ENCODE measurements around the gene HDAC1.
"Not testable (repeated sequence)": the region's sequence is repeated elsewhere in the genome, so short reads cannot be mapped to it uniquely, and the experiment has no call there.

Gene HDAC1

DNA sequence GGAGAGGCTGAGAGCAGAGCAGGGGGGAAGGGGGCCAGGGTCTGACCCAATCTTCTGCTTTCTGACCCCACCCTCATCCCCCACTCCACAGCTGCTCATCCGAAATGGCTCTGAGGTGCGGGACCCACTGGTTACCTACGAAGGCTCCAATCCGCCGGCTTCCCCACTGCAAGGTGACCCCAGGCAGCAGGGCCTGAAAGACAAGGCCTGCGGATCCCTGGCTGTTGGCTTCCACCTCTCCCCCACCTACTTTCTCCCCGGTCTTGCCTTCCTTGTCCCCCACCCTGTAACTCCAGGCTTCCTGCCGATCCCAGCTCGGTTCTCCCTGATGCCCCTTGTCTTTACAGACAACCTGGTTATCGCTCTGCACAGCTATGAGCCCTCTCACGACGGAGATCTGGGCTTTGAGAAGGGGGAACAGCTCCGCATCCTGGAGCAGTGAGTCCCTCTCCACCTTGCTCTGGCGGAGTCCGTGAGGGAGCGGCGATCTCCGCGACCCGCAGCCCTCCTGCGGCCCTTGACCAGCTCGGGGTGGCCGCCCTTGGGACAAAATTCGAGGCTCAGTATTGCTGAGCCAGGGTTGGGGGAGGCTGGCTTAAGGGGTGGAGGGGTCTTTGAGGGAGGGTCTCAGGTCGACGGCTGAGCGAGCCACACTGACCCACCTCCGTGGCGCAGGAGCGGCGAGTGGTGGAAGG lies 17.1 kb upstream of the HDAC1 start:
- DNase-seq = no peak

DNA sequence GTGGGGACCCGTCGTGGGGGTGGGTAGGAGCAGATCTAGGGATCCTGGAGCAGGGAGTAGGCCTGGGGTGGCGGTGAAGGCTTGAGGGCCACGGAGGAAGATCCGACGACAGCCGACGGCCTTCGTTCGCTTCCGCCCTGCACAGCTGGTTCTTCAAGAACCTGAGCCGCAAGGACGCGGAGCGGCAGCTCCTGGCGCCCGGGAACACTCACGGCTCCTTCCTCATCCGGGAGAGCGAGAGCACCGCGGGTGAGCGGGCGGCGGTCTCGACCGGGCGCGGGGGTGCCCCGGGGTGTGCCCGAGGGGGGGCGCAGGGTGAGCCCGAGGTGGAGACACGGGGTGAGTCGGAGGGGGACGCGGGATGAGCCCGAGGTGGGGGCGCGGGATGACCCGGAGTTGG lies 16.5 kb upstream of the HDAC1 start:
- no peak for DNase-seq

DNA sequence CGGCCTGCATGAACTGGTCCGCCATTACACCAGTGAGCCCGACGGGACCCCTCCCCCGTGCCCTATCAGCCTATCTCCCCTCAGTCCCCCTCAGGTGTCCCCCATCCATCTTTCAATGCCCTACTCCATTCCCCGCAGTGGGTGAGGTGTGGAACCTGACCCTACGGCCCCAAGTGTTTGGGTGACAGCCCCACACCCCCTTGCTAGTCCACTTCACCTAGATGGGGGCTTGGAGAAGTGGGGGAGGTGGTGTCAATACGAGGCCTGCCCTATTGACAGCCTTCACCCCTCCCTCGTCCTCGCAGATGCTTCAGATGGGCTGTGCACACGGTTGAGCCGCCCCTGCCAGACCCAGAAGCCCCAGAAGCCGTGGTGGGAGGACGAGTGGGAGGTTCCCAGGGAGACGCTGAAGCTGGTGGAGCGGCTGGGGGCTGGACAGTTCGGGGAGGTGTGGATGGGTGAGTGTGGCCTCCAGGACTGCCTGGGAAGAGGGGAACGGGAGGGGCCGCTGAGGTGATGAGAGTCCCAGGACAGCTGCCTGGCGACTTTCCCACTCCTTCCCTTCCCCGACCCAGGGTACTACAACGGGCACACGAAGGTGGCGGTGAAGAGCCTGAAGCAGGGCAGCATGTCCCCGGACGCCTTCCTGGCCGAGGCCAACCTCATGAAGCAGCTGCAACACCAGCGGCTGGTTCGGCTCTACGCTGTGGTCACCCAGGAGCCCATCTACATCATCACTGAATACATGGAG lies 15.7 kb upstream of the HDAC1 start:
- DNase-seq = no peak

DNA sequence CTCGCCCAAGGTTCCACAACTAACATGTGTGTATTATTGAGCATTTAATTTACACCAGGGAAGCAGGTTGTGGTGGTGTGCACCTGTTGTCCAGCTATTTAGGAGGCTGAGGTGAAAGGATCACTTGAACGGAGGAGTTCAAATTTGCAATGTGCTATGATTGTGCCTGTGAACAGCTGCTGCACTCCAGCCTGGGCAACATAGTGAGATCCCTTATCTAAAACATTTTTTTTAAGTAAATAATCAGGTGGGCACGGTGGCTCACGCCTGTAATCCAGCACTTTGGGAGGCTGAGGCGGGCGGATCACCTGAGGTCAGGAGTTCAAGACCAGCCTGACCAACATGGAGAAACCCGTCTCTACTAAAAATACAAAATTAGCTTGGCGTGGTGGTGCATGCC lies 7.1 kb upstream of the HDAC1 start:
- not testable (repeated sequence) for DNase-seq

DNA sequence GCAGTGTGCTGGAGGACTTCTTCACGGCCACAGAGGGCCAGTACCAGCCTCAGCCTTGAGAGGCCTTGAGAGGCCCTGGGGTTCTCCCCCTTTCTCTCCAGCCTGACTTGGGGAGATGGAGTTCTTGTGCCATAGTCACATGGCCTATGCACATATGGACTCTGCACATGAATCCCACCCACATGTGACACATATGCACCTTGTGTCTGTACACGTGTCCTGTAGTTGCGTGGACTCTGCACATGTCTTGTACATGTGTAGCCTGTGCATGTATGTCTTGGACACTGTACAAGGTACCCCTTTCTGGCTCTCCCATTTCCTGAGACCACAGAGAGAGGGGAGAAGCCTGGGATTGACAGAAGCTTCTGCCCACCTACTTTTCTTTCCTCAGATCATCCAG lies 6.2 kb upstream of the HDAC1 start:
- DNase-seq = no peak

DNA sequence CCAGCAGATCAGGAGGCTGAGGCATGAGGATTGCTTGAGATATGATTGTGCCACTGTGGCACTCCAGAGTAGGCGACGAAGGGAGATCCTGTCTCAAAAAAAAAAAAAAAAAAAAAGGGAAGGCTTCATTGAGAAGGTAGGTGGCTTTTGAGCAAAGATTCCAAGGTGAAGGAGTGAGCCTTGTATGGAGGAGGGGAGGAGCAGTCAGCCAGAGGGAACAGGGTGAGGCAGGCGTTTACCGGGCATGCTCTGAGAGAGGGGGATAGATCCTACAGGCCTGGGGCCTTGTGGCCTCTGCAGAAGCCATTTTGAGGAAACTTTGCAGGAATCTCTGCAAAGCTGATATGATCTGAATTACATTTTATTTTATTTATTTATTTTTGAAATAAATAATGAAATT lies 5.1 kb upstream of the HDAC1 start:
- DNase-seq = no peak

DNA sequence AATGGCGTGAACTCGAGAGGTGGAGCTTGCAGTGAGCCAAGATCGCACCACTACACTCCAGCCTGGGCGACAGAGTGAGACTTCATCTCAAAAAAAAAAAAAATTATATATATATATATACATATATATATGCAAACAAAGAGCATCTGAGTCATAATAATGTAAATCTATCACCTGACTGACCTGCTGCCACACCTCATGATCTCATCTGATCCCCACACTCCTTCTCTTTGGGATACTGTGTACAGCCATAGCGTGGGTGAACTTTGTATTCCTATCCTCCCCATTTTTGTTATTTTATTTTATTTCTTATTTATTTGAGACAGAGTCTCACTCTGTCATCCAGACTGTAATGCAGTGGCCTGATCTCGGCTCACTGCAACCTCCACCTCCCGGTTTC lies 2.6 kb upstream of the HDAC1 start:
- DNase-seq = no peak

DNA sequence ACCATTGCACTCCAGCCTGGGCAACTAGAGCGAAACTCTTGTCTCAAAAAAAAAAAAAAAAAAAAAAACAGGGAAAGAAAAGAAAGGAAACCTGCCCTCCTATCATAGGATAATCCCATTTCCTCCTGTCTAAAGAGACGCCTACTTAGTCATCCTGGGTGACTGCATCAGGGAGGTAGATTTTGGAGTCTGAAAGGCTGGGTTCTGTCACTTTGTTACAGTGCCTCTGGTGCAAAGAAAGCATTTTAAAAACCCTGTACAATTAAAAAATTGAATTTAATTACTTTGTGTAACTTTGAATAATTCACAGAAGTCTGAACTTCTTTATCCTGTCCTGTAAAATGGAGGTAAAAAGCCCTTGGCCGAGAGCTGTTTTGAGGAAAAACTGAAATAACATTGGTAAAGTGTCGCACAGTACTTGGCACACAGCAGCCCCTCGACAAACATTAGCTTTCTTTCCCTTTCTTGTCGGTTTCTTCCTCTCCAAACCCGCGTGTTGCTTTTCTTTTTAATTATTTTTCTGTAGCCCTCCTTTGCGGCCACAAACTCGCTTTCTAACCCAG lies 657 bp upstream of the HDAC1 start:
- DNase-seq = peak; percentile 60

DNA sequence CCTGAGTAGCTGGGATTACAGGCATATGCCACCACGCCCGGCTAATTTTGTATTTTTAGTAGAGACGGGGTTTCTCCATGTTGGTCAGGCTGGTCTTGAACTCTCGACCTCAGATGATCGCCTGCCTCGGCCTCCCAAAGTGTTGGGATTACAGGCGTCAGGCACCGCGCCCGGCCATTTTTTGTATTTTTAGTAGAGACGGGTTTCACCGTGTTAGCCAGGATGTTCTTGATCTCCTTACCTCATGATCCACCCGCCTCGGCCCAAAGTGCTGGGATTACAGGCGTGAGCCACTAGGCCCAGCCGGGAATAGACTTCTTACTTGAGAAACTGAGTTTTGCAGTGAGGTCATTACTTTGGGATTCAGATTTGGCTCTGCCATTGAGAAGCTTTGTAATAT lies 6.3 kb downstream of the HDAC1 start:
- DNase-seq = not testable (repeated sequence)

DNA sequence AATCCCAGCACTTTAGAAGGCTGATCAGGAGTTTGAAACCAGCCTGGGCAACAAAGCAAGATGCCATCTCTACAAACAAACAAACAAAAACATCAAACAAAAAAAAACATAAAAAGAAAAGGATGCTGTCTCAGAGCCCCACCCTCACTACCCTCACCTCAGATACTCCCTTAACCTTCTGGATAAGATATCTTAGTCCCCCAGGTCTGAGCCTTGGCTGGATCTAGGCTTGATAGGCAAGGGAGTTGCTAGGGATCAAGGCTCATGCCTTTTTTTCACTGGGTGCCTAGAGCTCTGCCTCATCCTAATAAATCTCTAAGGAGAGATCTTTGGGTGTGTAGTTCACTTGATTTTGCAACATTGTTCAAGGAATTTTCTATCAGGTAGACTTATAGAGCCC lies 7.4 kb downstream of the HDAC1 start:
- no peak for DNase-seq

DNA sequence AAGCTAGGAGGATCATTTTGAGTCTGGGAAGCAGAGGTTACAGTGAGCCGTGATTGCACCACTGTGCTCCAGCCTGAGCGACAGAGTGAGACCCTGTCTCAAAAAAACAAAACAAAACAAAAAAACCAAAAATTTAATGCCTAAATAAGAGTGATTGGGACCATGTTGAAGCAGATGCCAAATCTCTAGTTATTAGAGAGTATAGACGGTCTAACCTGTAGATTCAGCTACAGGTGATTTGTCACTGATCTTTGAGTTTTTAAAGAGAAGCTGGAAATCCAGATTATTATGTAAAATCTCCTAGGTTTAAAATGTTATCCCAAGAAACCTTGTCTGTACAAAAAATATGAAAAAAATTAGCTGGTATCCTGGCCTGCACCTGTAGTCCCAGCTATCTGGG lies 11.5 kb downstream of the HDAC1 start:
- DNase-seq = no peak

DNA sequence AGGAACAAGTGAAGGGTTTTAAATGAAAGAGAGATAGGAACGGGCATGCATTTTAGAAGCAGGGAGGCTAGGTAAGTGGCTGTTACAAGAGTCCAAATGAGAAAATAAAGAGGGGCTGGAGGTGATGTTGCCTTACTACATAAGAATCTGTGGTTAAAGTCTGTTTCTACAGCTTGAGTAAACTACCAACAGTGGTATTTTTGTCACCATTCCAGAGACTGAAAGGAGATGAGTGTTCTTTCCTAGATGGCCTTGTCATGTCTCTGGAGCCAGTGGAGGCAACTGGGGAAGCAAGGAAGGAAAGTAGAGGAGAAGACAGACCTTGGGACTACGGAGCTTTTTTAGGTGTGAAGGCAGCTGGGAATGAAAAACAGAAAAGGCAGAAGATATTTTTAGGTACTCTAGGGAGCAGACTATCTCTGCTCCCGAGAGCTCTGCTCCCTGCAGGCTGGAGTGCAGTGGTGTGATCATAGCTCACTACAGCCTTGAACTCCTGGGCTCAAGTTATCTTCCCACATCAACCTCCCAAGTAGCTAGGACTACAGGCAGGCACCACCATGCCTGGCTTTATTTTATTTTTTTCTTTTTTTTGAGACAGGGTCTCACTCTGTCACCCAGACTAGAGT lies 12.2 kb downstream of the HDAC1 start:
- no peak for DNase-seq

DNA sequence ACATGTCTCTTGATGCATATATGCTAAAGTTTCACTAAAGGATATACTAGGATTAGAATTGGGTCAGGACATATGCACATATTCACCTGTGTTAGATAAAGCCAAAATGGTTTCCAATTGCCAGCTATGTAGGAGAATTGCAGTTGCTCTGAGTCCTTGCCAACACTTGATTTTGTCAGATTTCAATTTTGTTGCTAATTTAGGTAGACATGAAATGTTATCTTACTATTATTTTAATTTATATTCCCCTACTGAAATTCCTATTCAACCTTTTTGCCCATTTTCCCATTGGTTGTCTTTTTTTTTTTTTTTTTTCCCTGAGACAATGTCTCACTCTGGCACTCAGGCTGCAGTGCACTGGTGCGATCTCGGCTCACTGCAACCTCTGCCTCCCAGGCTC lies 13.4 kb downstream of the HDAC1 start:
- DNase-seq = no peak

DNA sequence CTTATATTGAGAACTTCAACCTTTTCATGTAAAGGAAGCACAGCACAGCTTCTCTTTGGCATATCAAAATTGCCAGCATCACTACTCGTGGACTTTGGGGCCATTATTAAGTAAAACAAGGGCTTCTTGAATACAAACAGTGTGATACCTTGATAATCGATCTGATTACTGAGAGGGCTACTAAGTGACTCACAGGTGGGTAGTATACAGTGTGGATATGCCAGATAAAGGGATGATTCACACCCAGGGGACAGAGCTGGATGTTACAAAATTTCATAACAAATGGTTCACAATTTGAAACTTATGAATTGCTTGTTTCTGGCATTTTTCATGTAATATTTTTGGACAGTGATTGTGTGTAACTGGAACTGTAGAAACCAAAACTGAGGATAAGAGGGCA lies 15.4 kb downstream of the HDAC1 start:
- no peak for DNase-seq

DNA sequence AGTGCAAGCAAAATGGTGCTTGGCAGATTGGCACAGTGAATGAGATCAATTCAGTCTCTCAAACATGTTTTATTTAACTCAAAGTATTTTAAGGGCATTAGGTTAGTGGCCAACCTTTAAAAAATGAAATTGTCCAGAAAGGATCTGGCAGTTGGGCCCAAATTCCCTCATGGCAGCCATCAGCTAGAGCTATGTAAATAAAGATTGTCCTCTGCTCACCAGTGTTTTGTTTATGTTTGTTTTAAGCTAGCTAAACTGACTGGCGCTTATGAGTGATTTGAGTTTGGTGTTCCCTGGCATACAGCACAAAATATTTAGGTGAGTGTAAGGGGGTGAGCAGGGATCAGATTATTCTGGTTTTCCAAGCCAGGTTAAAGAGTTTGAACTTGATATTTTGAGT lies 18.1 kb downstream of the HDAC1 start:
- DNase-seq = no peak

DNA sequence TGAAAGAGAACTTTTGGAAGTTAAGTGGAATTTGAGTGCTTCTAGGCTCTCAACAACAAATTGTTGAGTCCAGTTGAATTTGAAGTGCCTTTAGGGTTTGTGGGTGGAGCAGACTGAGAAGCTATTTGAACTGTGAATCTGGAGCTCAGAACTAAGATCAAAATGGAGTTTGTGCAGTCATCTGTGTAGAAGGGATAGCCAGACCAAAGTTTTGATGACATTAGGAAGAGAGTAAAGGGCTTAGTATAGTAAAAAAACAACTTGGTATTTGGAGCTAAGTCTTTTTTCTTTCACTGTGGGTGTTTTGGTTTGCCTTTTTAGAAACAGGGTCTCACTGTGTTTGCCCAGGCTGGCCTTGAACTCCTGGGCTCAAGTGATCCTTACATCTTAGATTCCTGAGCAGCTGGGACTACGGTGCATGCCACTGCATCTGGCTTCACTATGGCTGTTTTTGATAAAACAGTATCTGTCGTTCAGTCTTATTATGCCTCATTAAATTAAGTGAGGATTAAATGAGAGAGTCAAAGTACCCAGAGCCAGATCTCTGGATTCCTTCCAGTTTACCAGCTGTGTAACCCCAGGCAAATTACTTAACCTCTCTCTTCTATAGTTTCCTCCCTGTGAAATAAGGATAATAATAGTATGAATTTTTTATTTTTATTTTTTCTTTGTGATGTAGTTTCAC lies 20.0 kb downstream of the HDAC1 start:
- DNase-seq = no peak

DNA sequence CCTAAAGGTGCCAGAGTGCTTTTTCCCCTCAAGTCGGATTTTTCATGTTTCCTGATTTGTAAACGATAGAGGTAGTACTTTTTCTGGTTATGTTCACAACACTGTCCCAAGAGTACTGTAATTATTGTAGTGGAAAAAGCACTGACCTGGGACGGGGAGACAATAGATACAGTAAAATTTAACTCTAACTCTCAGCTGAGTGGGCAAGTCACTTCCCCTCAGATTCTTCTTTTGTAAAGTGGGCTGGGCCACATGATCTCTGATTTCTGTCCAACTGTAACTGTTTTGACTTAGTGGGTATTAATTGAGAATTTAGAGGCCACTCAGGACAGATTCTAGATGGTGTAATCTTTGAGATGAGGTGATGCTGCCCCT lies 25.0 kb downstream of the HDAC1 start:
- DNase-seq = no peak

DNA sequence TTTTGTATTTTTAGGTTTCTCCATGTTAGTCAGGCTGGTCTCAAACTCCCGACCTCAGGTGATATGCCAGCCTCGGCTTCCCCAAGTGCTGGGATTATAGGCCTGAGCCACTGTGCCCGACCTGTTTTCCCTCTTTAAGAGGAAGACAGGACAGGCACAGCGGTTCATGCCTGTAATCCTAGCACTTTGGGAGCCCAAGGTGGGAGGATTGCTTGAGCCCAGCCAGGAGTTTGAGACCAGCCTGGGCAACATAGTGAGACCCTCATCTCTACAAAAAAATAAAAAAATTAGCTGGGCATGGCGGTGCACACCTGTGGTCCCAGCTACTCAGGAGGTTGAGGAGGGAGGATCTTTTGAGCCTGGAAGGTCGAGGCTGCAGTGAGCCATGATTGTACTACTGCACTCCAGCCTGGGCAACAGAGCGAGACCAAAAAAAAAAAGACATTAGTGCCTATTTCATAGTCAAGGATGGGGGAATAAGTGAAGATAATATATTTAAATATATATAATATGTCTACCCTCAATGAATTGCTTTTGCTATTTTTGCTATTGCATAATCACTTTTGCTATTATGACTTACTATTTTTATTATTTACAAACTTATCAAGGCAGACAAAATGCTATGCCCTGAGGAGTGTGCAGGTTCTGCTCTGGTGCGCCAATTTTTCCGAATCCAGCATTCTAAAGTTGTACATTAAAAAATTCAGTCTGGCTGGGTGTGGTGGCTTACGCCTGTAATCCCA lies 26.4 kb downstream of the HDAC1 start:
- no peak for DNase-seq

DNA sequence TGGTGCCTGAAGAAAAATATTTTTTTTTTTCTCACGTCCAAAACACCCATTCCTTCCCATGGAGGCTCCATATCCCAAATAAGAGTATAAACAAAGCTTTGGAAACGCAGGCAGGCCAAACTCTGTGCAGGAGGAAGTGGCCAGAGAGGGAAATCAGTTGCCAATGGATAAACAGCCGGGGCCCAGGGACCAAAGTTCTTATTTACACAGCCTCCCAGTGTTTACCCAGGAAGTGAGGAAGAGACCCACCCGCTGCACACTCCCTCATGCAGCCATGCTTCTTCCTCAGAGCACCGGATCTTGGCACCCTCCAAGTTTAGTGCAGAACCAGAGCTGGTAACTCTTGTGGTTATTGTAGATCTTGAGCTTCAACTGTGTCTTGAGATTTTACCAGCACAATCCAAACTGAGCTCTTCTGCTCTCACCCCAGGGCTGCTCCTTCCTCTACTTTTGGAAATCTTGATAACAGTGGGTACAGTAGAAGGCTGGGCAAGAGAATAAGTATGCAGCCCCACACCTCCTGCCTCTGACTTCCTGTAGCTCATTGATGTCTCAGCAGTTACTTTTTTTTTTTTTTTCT lies 29.9 kb downstream of the HDAC1 start:
- no peak for DNase-seq

DNA sequence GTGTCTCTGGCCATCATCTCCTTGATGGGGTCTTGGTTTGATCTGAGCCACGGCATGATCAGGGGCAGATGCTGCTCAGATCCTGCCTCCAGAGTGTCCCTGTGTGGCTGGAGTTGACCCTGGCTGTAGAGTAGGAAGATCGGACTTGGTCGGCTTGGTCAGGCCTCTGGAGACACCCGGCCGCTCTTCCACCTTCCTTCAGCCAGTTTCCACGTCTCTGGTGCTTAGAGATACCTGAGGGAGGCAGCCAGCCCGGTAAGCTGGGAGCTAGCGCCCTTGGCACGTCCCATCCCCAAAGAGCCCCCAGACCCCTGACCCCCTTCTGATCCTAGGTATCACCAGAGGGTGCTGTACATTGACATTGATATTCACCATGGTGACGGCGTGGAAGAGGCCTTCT lies 35.3 kb downstream of the HDAC1 start:
- DNase-seq = no peak

DNA sequence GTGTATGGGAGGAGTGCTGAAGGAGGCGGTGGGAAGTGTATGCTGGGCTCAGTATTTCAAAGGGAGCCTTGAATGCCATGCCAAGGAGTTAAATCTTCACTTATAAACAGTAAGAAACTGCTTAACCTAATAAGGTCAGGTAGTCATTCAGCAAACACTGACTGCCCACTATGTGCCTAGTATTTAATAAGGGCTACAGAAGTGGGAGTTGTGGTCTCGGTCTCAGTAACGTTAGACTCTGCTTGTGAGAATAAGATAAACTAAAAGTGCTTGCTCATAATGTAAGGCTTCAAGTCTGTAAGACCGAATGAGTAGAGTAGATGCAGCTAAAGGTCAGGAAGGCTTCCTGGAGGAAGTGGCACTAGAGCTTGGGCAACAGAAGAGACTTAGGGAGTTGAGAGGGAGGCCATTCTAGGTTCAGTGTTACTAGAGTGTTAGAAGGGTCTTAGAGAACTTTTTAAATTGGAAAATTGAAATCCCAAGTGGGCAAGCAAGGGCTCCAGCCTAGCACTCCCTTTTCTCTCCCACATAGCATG lies 38.1 kb downstream of the HDAC1 start:
- no peak for DNase-seq

DNA sequence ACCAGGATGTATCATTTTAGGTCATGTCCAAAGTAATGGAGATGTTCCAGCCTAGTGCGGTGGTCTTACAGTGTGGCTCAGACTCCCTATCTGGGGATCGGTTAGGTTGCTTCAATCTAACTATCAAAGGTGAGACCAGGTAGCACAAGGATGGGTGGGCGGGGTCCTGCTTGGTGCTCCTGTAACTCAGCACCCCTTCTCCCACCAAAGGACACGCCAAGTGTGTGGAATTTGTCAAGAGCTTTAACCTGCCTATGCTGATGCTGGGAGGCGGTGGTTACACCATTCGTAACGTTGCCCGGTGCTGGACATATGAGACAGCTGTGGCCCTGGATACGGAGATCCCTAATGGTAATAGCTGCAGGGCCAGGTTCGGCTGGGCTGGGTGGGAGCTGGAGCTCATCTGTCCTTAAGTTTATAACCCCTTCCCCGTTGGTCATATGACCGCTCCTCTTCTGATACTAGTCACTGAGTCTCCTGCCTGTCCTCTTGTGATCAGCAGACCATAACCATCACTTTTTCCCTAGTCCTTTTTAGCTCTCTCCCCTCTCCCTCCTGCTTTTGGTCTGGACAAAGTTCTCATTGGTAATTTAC lies 38.8 kb downstream of the HDAC1 start:
- no peak for DNase-seq

All from NCI-H226 (cell line).